HG02870 (cell line): ENCODE data around the gene TRDN.

Source experiments
- ATAC-seq: cut with Tn5 transposase; IDR thresholded peaks from one replicate; pipeline ENCODE4 v1.9.1; 2021; ENCODE audit warnings: mild to moderate bottlenecking, moderate library complexity; ENCODE audit not compliant: unreplicated experiment

TRDN gene, protein sequence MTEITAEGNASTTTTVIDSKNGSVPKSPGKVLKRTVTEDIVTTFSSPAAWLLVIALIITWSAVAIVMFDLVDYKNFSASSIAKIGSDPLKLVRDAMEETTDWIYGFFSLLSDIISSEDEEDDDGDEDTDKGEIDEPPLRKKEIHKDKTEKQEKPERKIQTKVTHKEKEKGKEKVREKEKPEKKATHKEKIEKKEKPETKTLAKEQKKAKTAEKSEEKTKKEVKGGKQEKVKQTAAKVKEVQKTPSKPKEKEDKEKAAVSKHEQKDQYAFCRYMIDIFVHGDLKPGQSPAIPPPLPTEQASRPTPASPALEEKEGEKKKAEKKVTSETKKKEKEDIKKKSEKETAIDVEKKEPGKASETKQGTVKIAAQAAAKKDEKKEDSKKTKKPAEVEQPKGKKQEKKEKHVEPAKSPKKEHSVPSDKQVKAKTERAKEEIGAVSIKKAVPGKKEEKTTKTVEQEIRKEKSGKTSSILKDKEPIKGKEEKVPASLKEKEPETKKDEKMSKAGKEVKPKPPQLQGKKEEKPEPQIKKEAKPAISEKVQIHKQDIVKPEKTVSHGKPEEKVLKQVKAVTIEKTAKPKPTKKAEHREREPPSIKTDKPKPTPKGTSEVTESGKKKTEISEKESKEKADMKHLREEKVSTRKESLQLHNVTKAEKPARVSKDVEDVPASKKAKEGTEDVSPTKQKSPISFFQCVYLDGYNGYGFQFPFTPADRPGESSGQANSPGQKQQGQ

DNA sequence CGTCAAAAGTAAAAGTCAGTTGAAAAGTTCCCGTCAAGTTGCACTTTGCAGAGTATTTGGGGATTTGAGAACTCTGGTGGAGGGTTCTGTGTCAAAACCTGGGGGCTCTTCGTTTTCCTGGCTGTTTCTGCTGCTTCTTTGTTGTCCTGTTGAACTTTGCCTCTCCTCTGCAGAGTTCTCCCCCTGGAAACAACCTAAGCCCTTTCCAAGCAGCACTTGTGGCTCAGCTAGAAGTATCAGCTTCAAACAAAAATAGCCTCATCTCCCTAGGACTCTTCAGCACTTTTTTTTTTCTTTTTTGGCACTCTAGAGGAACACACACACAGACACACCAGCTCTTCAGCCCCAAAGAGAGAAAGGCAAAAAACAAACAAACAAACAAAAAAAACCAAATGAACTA, at the start of gene TRDN:
Gene TRDN (minus strand): TSS at position 169 of the 400 bp plus-strand sequence. CDS start 175 bp downstream, outside the sequence.
- ATAC-seq = no peak

DNA sequence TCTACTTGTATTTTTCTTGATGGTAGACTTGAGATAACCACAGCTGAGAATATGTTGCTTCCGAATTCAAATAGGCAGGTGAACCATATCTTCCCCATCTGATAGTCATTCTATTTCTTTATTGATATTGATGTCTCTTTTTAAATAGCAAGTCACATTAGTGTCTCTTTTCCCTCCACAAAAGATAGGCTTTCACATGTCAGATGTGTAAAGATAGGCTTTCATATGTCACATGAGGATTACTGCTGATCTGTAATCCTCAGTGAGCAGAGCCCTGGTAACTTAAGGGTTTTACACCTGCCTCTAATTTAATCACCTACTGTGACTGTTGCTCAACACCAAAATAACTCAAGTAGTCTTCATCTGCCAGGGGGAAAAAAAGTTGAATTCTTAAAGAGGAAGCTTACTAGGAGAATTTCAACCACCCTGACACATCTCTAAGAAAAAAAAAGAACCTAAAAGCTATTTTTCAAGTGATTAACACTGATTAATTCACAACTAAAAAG, 45.3 kb upstream of the TRDN start:
- no peak for ATAC-seq

DNA sequence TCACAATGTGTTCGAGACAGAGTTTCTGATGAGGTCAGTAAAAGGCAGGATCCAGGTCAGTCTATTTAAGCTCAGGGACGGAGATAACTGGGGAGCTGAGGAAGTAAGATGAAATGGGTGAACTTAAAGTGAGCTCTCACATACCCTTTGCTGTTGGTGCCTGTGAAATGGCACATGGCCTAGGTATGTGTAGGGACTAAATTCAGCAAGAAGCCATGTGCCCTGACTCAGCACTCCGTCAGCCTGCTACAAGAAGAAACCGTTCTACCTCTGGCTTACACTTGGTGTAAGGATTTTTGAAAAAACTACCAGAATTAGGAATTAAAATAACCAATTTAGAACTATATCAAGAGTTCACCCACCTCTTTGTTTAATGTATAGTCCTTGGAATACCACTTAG, 41.1 kb upstream of the TRDN start:
- ATAC-seq = no peak

DNA sequence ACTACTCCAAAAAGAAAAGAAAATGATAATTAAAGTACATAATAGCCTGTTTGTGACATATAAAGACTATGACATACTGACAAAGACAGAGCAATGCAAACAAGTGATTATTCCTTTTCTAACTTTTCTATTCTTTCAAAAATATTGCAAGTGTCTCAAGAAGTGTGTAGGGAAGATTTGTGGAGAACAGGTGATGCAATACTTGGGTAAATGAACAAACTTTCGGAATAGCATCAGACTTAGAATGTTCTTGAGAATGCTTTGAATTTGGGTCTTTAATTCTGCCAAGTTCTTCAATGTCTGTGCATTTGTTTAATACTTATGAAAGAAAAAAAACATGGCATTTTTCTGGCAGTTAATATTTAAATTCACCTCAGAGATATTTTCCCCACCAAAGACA, 40.0 kb upstream of the TRDN start:
- no peak for ATAC-seq

DNA sequence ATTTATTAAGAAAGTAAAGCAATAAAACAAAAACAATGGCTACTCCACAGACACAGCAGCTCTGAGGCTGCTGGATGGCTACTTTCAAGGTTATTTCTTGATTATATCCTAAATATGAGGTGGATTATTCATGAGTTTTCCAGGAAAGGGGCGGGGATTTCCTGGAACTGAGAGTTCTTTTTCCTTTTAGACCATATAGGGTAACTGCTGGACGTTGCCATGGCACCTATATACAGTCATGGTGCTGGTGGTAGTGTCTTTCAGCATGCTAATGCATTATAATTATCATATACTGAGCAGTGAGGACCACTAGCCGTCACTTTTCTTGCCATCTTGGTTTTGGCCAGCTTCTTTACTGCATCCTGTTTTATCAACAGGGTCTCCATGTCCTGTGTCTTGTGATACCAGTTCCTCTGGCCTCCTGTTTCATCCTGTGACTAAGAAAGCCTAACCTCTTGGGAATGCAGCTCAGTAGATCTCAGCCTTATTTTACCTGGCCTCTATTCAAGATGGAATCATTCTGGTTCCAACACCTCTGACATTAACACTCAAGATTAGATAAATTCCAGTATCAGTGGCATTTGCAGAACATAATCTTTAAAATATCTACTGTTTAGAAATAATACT, 32.3 kb upstream of the TRDN start:
- ATAC-seq = no peak

DNA sequence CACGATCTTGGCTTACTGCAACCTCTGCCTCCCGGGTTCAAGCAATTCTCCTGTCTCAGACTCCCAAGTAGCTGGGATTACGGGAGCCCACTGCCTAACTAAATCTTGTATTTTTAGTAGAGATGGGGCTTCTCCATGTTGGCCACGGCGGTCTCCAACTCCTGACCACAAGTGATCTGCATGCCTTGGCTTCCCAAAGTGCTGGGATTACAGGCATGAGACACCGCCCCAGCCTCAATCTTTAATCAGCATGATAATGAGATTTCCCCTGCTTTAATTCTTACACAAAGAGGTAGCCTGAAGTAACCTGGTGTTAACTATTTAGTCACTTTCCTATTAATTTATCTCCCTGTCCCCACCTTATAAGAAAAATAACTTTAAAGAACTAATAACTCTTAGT, 31.3 kb upstream of the TRDN start:
- no peak for ATAC-seq

DNA sequence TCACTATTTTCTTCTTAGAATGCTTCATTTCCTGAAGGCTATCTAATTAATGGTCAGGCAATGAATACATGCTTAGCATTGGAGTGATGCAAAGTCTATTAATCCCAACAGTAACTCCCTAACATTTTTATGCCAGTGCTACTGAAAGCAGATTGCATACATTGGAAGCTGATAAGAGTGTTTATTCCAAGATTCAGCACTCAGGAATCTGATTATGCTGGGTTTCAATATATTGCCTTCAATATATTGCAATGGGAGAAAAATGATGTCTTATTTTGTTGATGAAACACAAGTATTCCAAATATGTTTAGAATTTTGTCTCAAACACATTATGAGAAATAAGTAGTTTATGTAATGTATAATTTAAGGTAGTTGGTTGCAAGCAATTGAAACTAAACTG, 26.7 kb upstream of the TRDN start:
- ATAC-seq = no peak

DNA sequence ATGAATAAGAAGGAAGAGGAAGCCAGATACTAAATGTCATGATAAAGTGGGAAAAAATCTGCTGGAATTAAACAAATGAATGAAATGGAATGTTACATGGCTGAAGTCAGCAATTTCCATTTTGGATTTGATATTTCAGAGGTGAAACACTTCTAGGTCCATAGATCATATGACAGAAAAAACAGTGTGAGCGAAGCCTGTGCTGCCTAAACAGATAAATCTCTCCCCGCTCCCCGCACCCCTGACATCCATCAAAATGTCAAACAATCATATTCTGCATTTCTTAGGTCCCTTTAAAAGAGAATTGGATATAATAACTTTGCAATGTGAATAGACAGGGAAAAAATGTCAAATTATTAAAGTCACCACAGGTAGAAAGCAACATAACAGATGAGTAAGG, 26.0 kb upstream of the TRDN start:
- ATAC-seq = no peak

DNA sequence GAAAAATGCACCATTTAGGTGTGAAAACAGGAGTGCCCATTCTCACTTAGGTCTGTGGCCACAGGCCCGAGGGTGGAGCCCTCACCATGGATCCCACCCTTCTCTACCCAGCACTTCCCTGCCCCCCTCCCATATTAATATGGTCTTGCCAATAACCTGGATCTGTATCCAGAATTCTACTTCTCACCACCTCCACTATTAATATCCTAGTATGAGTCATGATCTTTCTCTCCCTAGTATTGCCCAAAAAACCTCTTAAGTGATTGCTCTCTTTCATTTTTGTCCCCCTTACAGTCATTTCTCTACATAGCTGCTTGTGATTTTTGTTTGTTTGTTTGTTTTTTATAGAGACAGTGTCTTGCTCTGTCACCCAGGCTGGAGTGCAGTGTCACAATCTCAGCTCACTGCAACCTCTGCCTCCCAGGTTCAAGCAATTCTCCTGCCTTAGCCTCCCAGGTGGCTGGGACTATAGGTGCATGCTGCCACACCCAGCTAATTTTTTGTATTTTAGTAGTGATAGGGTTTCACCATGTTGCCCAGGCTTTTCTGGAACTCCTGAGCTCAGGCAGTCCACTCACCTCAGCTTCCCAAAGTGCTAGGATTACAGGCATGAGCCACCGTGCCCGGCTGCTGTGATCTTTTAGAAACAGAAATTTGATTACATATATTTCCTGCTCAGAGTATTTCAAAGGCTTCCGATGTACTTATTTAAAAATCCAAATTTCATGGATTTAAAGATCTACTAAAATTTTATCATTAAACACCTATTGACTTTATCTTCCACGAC, 24.5 kb upstream of the TRDN start:
- ATAC-seq = no peak

DNA sequence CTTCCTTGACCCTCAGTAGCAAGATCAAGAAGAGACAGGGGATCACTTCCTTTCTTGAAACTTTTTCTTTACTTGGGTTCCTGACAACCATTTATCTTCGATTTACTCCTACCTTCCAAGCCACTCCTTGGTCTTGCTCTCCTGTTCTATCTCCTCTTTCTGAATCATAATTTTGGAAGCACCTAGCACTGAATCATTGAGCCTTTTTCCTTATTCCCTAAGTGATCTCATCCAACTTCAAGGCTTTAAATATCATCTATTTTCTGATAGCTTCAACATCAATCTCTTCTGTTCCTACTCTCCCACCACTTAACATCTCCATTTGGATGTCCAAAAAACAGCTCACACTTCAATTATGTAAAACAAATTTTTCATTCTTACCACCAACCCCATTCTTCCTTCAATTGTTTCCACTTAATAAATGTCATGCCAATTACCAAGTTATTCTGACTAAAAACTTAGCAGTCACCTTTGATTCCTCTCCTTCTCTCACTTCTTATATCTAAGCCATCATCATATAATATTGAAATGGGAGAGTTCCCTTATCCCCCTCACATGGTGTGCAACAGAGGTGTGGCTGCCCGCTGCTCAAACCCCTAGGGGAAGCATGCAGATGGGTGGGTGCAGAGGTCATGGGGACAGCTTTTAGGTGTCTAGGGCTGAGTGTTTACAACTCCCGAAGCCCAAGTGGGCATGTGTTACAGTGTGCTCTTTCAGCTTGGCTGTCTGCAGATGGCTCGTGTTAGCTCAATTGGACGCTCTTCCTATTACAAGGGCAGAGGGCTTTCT, 23.4 kb upstream of the TRDN start:
- no peak for ATAC-seq

DNA sequence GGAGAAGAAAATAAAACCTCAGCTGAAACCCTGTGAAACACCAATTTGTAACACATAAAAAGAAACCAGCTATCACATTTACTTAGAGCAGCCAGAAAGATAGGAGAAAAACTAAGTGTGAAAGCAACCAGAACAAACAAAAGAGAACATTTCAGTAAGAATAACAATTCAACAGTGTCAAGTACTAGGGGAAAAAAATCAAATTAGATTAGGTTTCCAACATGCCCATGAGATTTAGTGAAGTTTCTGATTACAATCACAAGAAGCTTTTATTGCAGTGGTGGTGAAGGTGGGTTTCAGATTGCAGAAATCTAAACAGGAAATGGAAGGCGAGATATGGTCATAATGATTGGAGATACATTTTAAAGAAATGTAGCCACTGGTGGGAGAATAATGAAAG, 22.1 kb upstream of the TRDN start:
- ATAC-seq = no peak

DNA sequence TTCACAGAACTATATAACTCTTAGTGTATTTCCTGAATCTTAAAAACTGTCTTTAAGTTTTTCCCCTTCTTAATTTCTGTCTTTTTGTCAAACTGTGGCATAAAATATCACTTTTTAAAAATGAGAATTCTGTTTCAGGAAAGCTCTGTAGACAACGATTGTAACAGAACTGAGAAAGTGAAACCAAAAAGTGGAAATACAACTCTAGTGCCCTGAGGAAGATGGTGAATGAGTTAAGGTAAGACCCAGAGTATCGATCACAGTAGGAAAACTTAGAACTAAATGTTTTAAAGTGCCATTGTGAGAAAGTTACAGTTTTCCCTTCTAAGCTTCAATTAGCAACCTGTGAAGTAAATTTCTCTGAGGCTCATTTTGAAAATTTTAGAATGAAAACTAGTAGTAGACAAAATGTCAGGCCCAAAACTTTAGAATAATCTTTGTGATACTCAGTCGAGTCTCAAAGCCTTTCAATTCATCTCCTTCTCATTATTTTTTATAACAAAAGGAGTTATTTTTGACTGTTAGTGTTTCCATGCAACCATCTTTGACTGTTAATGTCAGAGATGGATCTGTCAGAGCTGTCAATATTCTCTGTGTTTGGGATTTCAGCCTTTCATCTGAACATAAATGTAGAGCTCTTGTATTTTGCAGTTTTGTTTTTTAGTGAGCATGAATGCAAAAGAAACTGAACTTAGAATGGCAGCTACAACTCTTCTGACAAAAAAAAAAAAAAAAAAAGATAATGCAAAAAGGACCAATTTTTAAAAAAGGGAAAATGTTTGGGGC, 19.0 kb upstream of the TRDN start:
- peak; percentile 60 for ATAC-seq

DNA sequence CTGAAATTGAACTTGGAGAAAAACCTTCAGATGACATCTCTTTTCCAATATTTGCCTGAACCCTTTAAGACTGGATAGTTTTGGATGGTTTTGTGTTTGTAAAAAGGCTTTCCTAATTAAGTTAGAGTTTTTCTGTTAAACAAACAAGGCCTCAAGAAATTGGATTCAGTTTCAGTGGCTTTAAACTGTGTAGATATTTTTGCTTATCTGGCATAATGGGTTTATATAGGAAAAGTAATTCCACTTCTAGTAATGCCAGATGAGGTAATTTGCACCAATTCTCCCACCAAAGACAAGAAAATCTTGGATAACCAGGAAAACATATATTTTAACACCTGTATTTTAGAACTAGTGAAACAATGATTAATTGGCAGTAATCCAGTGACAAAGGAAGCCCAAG, 12.0 kb upstream of the TRDN start:
- ATAC-seq = no peak

DNA sequence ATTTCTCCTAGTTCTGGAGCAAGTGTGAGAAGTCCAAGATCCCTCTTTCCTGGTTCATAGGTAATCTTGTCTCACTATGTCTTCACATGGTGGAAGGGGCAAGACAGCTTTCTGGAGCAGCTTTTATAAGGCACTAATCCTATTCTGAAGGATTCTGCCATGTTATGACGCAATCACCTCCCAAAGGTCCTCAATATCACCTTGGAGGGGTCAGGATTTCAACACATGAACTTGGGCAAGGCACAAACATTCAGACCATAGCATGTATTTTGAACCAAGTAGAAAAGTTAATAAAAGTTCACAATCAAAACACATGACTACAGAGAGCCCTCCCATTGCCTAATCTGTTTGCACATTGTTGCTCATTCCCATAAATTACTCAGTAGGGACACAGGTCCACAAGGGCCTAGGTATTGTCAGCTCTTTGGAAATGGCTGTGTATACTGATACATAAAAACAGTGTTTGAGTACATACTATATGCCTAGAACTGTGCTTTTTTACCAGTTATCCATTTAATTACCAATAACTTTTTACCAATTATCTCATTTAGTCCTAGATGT, 11.3 kb upstream of the TRDN start:
- no peak for ATAC-seq

DNA sequence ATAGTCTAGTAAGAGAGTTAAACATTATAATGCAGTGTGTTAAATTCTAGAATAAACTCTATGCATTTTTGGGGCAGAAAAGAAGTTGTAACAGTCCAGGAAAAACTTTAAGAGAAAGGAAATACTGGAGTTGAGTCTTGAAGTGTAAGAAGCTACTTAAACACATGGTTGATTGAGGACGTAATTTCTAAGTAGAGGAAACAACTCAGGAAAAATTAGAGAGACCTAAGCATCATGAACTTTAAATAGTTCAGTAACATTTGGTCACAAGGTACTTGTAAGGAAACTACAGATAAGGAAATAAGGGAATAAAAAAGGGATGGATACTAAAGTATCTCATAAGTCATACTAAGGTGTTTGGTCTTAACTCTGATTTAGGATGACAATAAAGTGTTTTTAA, 4.7 kb upstream of the TRDN start:
- ATAC-seq = no peak

DNA sequence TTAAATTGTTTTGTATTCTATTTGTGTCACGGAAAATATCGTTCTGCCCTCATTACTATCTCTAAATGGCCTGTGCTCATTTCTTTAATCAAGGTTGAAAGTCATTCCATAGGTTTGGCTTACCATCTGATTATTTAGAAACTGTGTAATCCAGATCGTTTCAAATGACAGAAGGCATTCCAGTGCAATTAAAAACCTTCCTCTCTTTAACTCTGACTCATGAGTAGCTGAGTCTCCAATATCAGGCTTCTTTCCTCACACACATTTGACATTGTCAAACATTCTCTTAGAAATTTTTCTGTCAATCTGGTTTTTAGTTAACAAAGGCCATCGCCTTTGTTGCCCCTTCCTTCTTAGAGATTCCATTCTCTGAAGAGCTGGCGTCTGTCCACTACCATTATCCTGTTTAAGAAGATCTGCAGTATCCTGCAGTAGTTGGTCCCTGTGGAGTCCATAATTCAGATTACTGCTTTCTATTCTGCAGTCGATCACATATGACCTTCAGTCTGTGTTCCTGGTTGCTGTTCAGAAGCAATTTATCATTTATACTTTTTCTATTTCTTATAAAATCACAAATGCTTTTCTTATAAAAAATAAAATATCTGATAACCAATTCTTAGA, 3.9 kb upstream of the TRDN start:
- no peak for ATAC-seq

DNA sequence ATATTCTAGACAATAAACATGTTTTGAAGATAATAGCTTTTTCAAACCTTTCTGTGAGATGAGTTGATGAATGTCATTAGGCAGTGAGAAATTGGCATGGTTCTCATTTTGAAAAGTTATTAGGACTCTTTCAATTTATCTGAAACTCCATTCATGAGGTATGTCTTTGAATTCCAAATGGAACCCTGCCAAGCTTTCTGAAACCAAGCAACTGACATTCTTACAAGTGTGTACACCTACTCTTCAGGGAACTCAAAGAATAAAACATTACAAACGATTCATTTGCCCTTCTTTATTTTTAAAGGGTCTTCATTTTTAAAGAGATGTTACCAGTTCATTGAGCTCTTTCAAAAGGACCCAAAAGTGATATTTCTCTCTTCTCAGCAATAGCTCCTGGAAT, 2.1 kb upstream of the TRDN start:
- no peak for ATAC-seq

DNA sequence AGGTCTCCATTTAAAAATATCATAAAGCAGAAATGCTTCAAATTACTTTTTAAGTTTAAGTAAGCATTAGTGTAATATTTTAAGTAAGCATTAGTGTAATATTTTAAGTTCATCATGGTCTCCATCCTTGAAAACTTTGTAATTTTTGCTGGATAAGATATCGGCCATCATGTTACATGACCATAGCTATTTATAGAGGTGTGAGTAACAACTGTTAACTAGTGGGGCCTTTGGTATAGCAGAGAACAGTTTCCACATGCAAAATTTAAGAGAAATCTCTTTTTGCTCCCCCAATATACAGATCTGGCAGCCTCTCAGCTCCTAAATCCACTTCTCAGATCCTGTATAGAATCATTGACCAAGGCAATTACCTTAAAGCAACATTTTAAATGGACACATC, 468 bp downstream of the TRDN start:
- ATAC-seq = no peak

DNA sequence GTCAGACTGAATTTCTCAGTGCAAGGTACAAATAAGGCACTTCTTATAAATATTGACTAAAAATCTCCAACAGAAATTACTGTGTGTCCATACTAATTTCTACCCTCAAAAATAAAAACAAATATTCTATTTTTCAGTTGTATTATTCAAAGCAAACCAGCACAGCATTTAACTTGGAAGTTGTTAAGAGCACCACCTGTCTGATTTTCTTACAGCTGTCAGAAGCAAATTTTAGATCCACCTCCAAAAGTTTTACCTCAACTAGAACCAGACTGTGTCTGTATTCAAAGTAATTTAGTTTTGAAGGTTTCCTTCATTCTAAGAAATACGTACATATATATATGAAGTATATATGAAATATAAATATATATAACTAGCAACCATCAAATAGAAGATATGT, 1.2 kb downstream of the TRDN start:
- ATAC-seq = no peak
